K562 (cell line): ENCODE measurements around the gene PITPNC1.

ENCODE experiments used
- EZH2 ChIP-seq: IDR thresholded peaks from 2 replicates; pipeline ENCODE4 v1.6.1; 2012; ENCODE audit warnings: low read depth, mild to moderate bottlenecking, inconsistent platforms, low read length, borderline replicate concordance
- POLR2A ChIP-seq: fragments of 450-650 bp; conservative IDR thresholded peaks from 2 replicates; pipeline ENCODE4 v1.6.1; 2016
- POLR2AphosphoS5 ChIP-seq: IDR thresholded peaks from 2 replicates; pipeline ENCODE4 v1.6.1; 2011; ENCODE audit warnings: mild to moderate bottlenecking, low read depth, low read length, moderate library complexity; ENCODE audit not compliant: control insufficient read depth, insufficient read depth
- SP1 ChIP-seq: sonication (generic); formaldehyde crosslinking; IDR thresholded peaks from 2 replicates; pipeline ENCODE4 v1.8.1; 2022; ENCODE audit warnings: mild to moderate bottlenecking, missing genetic modification reagents
- TF ChIP-seq, protein P1 (sequence below), 3 experiments: IDR thresholded peaks in 2 of 3; conservative IDR thresholded peaks in 1 of 3; 2 replicates each; pipeline ENCODE4 v1.5.1; 2011 to 2012; ENCODE audit warnings: low read length in 3 of 3, mild to moderate bottlenecking in 3 of 3, control low read depth in 2 of 3, improper control_type of control experiment in 1 of 3, inconsistent platforms in 1 of 3, low read depth in 1 of 3, mixed read lengths in 1 of 3, moderate library complexity in 1 of 3; ENCODE audit not compliant: insufficient read depth in 2 of 3
- TF ChIP-seq, protein P2 (sequence below): sonication (generic); formaldehyde crosslinking; IDR thresholded peaks from 2 replicates; pipeline ENCODE4 v1.8.0; 2022; ENCODE audit warnings: mild to moderate bottlenecking, low read depth, missing genetic modification reagents
- TF ChIP-seq, protein P3 (sequence below): sonication (generic); formaldehyde crosslinking; IDR thresholded peaks from 2 replicates; pipeline ENCODE4 v1.8.0; 2022; ENCODE audit warnings: mild to moderate bottlenecking, missing genetic modification reagents, borderline replicate concordance
- TF ChIP-seq, protein P4 (sequence below), 2 experiments: IDR thresholded peaks in 1 of 2; conservative IDR thresholded peaks in 1 of 2; 2 replicates each; pipeline ENCODE4 v1.6.1; 2016; ENCODE audit warnings: low read depth in 2 of 2, mild to moderate bottlenecking in 1 of 2, missing compliant biosample characterization in 1 of 2, missing genetic modification characterization in 1 of 2, moderate library complexity in 1 of 2

DNA sequence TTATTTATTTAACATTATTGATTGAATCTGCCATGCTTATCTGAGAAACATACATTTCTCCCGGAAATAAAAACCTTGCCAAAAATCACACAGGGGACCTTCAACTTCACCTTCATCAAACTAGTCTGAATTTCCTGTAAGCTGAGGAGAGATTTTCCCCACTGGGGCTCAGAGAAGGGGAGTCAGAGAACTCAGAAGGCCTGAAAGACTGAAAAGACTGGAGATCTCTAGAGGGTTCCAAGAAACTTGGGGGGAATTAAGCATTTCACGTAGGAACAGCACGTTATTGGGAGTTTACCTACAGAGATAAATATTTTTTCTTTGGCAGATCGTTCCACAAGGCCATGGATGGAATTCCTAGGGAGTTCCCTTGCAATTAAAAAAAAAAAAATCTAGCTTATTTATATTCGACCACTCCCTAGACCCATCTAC is 340.1 kb downstream of the PITPNC1 start:
- TF ChIP-seq, protein P1, sequence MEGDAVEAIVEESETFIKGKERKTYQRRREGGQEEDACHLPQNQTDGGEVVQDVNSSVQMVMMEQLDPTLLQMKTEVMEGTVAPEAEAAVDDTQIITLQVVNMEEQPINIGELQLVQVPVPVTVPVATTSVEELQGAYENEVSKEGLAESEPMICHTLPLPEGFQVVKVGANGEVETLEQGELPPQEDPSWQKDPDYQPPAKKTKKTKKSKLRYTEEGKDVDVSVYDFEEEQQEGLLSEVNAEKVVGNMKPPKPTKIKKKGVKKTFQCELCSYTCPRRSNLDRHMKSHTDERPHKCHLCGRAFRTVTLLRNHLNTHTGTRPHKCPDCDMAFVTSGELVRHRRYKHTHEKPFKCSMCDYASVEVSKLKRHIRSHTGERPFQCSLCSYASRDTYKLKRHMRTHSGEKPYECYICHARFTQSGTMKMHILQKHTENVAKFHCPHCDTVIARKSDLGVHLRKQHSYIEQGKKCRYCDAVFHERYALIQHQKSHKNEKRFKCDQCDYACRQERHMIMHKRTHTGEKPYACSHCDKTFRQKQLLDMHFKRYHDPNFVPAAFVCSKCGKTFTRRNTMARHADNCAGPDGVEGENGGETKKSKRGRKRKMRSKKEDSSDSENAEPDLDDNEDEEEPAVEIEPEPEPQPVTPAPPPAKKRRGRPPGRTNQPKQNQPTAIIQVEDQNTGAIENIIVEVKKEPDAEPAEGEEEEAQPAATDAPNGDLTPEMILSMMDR (IDR thresholded peaks at IDR 0.05 in 2 of 3, conservative IDR thresholded peaks at IDR 0.05 in 1 of 3; ENCODE audit: insufficient read depth in 2 of 3, low read depth in 1 of 3, low read length in 3 of 3): no peak
- TF ChIP-seq POLR2A: no peak
- TF ChIP-seq SP1: no peak
- TF ChIP-seq EZH2: no peak
- TF ChIP-seq, protein P2, sequence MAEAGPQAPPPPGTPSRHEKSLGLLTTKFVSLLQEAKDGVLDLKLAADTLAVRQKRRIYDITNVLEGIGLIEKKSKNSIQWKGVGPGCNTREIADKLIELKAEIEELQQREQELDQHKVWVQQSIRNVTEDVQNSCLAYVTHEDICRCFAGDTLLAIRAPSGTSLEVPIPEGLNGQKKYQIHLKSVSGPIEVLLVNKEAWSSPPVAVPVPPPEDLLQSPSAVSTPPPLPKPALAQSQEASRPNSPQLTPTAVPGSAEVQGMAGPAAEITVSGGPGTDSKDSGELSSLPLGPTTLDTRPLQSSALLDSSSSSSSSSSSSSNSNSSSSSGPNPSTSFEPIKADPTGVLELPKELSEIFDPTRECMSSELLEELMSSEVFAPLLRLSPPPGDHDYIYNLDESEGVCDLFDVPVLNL: no peak
- TF ChIP-seq, protein P3, sequence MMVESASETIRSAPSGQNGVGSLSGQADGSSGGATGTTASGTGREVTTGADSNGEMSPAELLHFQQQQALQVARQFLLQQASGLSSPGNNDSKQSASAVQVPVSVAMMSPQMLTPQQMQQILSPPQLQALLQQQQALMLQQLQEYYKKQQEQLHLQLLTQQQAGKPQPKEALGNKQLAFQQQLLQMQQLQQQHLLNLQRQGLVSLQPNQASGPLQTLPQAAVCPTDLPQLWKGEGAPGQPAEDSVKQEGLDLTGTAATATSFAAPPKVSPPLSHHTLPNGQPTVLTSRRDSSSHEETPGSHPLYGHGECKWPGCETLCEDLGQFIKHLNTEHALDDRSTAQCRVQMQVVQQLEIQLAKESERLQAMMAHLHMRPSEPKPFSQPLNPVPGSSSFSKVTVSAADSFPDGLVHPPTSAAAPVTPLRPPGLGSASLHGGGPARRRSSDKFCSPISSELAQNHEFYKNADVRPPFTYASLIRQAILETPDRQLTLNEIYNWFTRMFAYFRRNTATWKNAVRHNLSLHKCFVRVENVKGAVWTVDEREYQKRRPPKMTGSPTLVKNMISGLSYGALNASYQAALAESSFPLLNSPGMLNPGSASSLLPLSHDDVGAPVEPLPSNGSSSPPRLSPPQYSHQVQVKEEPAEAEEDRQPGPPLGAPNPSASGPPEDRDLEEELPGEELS: no peak
- TF ChIP-seq, protein P4, sequence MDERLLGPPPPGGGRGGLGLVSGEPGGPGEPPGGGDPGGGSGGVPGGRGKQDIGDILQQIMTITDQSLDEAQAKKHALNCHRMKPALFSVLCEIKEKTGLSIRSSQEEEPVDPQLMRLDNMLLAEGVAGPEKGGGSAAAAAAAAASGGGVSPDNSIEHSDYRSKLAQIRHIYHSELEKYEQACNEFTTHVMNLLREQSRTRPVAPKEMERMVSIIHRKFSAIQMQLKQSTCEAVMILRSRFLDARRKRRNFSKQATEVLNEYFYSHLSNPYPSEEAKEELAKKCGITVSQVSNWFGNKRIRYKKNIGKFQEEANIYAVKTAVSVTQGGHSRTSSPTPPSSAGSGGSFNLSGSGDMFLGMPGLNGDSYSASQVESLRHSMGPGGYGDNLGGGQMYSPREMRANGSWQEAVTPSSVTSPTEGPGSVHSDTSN (CRISPR knock-in tag; IDR thresholded peaks at IDR 0.05; ENCODE audit: low read depth): no peak
- TF ChIP-seq, protein P4 (tag; conservative IDR thresholded peaks at IDR 0.05; ENCODE audit: low read depth): no peak
- TF ChIP-seq POLR2AphosphoS5: no peak
